HG02642 (cell line): ENCODE data around the gene RPL31.
A peak's percentile ranks its signal among the peaks of the same experiment; 100 is the strongest.

ENCODE experiments used
- ATAC-seq: cut with Tn5 transposase; IDR thresholded peaks from one replicate; pipeline ENCODE4 v1.9.1; 2021; ENCODE audit warnings: mild to moderate bottlenecking; ENCODE audit not compliant: unreplicated experiment, poor library complexity

RPL31 gene

GRCh38 chr2:101001691-101002561 lies at the start of gene RPL31:
TSS of gene RPL31 (plus strand) at chr2:101002289. CDS start at chr2:101002702, 413 bp downstream.
- ATAC-seq: peak; percentile 97

DNA sequence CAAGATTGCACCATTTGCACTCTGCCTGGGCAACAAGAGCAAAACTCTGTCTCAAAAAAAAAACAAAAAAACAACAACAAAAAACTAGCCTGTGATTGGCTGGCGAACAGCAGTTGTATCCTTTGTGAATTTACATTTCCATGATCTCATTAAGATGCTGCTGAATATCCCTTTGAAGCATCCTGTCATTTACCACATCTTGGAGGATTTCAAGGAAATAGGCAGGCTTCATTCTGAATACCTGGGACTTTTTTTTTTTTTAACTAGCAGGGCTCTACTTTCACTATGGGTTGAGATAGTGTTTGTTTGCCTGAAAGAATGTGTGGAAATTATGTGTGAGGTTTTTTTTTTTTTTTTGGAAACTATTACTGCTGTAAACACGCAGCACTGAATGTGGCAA lies 49.6 kb upstream of the RPL31 start:
- no peak for ATAC-seq

DNA sequence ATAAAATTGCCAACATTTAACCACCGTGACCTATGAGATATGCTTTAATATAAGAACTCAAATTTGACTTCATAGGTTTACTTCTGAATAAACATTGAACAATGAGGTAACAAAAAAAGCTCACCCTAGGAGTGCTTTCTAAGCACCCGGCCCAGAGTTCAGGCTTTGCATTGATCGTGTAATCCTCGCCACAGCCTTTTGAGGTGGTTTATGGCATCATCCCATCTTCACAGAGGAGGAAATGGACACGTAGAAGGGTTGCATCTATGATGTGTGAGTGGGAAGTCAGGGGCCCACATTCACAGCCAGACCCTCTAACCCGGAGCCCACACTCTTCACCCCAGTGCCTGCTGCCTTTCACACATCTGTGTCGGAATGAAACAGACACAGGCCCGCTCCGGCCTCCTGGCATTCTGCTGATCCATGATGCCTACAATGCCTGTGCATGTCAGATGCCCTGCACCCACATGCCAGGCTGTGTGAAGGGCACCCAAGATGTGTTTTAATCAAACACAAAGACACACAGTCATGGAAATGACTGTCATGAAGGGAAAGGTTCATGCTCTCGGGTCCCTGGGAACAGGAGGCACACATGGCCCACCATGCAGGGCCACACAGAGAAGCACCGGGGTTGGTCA lies 48.6 kb upstream of the RPL31 start:
- ATAC-seq: no peak

GRCh38 chr2:100954044-100954420 lies 48.1 kb upstream of the RPL31 start:
- no peak for ATAC-seq

DNA sequence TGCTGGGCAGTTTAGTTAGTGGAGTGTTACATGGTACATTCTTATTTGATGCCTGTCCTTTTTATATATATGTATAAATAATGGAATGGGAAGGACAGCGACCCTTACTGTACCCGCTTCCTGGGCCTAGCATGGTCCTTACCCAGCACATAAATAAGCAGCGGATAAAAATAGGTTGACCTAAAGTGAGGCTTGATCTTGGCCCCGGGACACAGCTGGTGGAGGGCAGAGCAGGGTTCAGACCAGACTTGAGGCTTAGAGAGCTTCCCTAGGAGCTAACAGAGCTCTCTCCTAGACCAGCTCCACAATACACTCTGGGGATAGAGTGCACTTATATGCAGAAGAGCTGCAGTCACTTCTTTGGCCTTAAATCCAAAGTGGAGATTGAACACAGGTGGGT lies 46.9 kb upstream of the RPL31 start:
- no peak for ATAC-seq

- ATAC-seq: no peak
Measured at GRCh38 chr2:100956081-100956480, 46.0 kb upstream of the RPL31 start.

DNA sequence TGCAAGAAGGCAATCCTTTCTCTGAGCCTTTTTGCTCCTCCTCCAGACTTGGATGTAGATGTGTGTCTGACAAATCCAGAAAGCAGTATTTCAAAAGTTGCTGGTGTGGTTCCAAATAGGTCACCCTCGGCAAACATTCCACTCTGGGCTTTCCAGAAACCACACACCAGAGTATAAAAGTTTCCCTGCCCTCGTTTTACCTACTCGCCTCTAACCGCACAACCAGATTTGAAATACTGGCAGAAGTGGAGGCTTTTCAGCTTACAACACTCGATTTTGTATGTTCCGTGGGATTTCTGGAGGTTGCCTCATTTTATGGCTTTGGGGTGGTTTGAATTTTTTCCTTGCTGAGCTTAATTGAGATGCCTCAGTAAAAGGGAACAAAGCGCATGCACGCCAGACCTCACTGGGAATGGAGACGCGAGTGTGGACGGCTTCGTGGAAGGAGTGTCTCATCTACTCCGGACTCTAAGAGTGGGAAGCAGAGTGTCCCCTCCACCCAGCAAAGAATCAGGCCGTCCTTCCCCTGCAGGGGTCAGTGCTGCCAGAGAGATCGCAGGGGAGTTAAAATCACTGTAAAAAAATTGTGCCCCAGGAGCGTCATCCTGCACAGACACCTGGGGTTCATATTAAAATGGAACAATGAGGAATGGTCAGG lies 44.0 kb upstream of the RPL31 start:
- no peak for ATAC-seq

- ATAC-seq: no peak
Measured at GRCh38 chr2:100959225-100959880, 42.7 kb upstream of the RPL31 start.

- no peak for ATAC-seq
Measured at GRCh38 chr2:100960688-100961087, 41.4 kb upstream of the RPL31 start.

GRCh38 chr2:100962366-100963025 lies 39.6 kb upstream of the RPL31 start:
- no peak for ATAC-seq

GRCh38 chr2:100963026-100963375 lies 39.1 kb upstream of the RPL31 start:
- ATAC-seq: no peak

- ATAC-seq: no peak
Measured at GRCh38 chr2:100964222-100964621, 37.9 kb upstream of the RPL31 start.

GRCh38 chr2:100964681-100965169 lies 37.4 kb upstream of the RPL31 start:
- ATAC-seq: no peak

- ATAC-seq: no peak
Measured at GRCh38 chr2:100965596-100965995, 36.5 kb upstream of the RPL31 start.

DNA sequence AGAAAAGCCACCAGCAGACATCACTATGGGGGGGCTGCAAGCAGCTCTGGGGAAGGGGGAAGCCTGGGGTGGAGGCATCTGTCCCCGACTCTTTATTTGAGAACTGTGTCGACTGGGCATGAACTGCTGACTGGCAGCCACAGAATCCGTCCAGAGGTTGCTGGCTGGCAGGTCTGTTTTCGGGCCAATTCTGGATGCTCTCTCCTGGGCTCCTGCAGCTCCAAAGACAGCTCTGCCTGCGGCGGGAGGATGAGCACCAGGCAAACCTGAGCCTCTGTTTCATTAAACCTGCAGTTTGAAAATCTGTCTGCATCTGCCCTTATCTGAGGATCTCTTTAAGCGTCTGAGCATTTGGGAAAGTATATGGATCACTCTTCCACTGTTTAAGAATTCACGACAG lies 34.4 kb upstream of the RPL31 start:
- no peak for ATAC-seq

DNA sequence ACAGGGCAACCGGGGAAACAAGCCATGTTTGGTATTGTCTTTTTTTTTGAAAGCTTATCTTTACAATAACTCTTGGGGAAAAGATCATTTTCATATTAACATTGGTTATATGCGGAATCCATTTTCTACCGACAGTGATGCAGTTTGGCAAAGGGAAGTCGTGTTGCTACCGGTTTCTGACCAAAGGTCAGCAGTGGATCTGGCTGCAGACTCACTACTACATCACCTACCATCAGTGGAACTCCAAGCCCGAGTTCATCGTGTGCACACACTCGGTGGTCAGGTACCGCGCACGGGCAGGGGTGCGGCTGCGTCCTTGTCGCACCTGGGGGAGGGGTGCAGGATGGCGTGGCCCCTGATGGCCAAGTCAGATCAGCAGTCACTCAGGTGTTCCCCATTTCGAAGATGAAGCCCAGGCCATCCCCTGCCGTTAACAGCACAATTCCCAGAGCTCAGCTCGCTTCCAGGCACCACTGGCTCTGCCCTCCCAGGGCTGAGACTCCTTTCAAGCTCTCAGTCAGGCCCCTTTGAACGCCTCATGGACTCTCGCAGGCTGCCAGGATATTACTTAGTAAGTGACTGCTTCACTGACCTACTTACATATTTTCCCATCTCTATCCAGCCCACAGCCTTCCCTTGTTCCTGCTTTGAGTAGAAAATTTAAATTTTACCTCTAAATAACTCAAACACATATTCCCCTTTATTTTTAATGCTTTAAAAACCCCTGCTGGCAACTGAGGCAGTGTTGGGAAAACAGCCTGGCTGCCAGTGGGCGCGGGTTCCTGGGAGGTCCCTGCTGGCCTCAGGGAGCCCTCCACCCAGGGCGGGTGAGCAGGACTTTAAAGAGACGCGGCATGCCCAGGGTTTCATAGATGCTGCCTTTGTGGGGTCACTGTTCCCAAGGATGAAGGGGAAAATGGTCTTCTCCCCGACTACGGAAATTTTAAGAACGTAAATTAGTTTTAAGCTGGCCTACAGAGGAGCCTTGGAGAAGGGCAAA lies 33.6 kb upstream of the RPL31 start:
- no peak for ATAC-seq

GRCh38 chr2:100969998-100970397 lies 32.1 kb upstream of the RPL31 start:
- no peak for ATAC-seq

DNA sequence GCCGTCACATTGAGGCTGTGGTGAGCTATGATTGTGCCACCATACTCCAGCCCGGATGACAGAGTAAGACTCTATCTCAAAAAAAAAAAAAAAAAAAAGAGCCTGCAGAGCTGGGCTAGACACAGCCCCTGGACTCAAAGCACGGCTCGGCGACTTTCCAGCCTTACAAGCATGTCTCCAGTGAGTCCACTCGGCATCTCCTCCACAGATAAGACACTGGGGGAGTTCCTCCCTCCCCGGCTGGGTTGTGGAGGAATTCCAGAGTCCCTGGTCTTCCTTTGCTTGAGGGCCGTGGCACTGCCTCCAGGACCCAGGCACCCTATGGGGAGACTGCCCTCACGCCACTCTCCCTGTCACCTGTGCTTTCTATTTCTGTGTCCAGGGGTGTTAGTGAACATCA lies 30.9 kb upstream of the RPL31 start:
- no peak for ATAC-seq

GRCh38 chr2:100972452-100972851 lies 29.6 kb upstream of the RPL31 start:
- no peak for ATAC-seq
